K562 (cell line): ENCODE data around the gene PLPP4. TPM values are rescaled to one million over a fixed set of nuclear protein-coding genes. Genes with fewer than 3 reads are reported as not detected.

Source experiments
- ATAC-seq: fragments of 200-7000 bp; cut with Tn5 transposase; 3 replicates; pipeline ENCODE4 v1.9.1; 2020; ENCODE audit warnings: moderate library complexity
- BruUV-seq: library from RNA; stranded (reverse); fragments of 400-500 nt; replicated peaks from 2 replicates; lab custom pipeline; 2021; lab: Mats Ljungman, UMichigan
- CTCF ChIA-PET: fragments of 300-600 bp; formaldehyde crosslinking; extraction: SDS; loops from one replicate; lab custom pipeline; 2021; ENCODE audit warnings: low intra/inter-chr PET ratio; lab: Yijun Ruan, JAX
- POLR2A ChIA-PET: fragments of 300-600, 350-650 bp; sonication (Branson Sonifier 250); formaldehyde crosslinking; extraction: SDS; loops from one replicate; lab custom pipeline; 2021; ENCODE audit warnings: antibody characterized with exemption, inconsistent platforms; lab: Yijun Ruan, JAX
- DNase-seq, 4 experiments: peaks; one replicate each; pipeline versions ENCODE4 v3.0.0 to v3.0.0-alpha.2; 2011 to 2018; ENCODE audit warnings: low spot score in 3 of 4, mixed read lengths in 3 of 4; ENCODE audit errors: extremely low read depth in 1 of 4
- FAIRE-seq: peaks from 2 replicates; lab custom pipeline; 2011; peaks lifted over from hg19 to GRCh38; lab: Jason Lieb, UNC
- H2AFZ ChIP-seq: 2 replicates; pipeline ENCODE4 v1.6.0; 2011; ENCODE audit warnings: low read depth, low read length, control low read depth, inconsistent platforms
- H3K27ac ChIP-seq: fragments of 200-600 bp; 3 replicates; pipeline ENCODE4 v1.8.0; 2011; ENCODE audit warnings: low read depth, mild to moderate bottlenecking, control low read depth, inconsistent platforms, low read length, moderate library complexity, mixed read lengths; ENCODE audit errors: extremely low read depth
- H3K27me3 ChIP-seq, 2 experiments: fragments of 300-600 bp in 1 of 2; 2 replicates in 1 of 2; 3 replicates in 1 of 2; pipeline versions ENCODE4 v1.6.0 to v1.8.0; 2011; ENCODE audit warnings: inconsistent platforms in 2 of 2, low read length in 2 of 2, mild to moderate bottlenecking in 1 of 2, mixed read lengths in 1 of 2, moderate library complexity in 1 of 2; ENCODE audit not compliant: control insufficient read depth in 2 of 2, insufficient read depth in 2 of 2
- H3K36me3 ChIP-seq: fragments of 300-600 bp; 3 replicates; pipeline ENCODE4 v1.8.0; 2011; ENCODE audit warnings: mild to moderate bottlenecking, low read length, inconsistent platforms; ENCODE audit not compliant: control insufficient read depth, insufficient read depth
- H3K4me1 ChIP-seq, 2 experiments: fragments of 200-600 bp in 1 of 2; replicated peaks in 1 of 2; 2 replicates in 1 of 2; 3 replicates in 1 of 2; pipeline versions ENCODE4 v1.5.1 to v1.8.0; 2011; ENCODE audit warnings: inconsistent platforms in 2 of 2, low read length in 2 of 2, mild to moderate bottlenecking in 1 of 2, mixed read lengths in 1 of 2, moderate library complexity in 1 of 2; ENCODE audit not compliant: control insufficient read depth in 2 of 2, insufficient read depth in 2 of 2
- H3K4me2 ChIP-seq: 2 replicates; pipeline ENCODE4 v1.6.1; 2011; ENCODE audit warnings: low read length, control low read depth, inconsistent platforms, mixed read lengths; ENCODE audit not compliant: insufficient read depth
- H3K4me3 ChIP-seq: fragments of 200-600 bp; sonication (generic), shearing (Covaris generic); 2 replicates; pipeline ENCODE4 v1.5.1; 2016; ENCODE audit warnings: control low read depth, inconsistent platforms
- H3K79me2 ChIP-seq: fragments of 200-600 bp; 3 replicates; pipeline ENCODE4 v1.8.0; 2011; ENCODE audit warnings: low read length, inconsistent platforms; ENCODE audit not compliant: control insufficient read depth, insufficient read depth
- H3K9ac ChIP-seq, 2 experiments: 2 replicates each; pipeline versions ENCODE4 v1.6.0 to v1.6.1; 2011; ENCODE audit warnings: low read depth in 2 of 2, low read length in 2 of 2, control low read depth in 1 of 2, inconsistent platforms in 1 of 2, mild to moderate bottlenecking in 1 of 2, mixed read lengths in 1 of 2; ENCODE audit not compliant: insufficient read depth in 1 of 2
- H3K9me1 ChIP-seq: one replicate; pipeline ENCODE4 v1.6.0; 2011; ENCODE audit warnings: inconsistent platforms, mild to moderate bottlenecking, low read length, moderate library complexity; ENCODE audit not compliant: control insufficient read depth, insufficient read depth
- H3K9me3 ChIP-seq: replicated peaks from 2 replicates; pipeline ENCODE4 v1.5.1; 2011; ENCODE audit warnings: low read depth, low read length, inconsistent platforms; ENCODE audit not compliant: control insufficient read depth, insufficient read depth
- H4K20me1 ChIP-seq: replicated peaks from 2 replicates; pipeline ENCODE4 v1.6.1; 2011; ENCODE audit warnings: low read length, inconsistent platforms, mixed read lengths; ENCODE audit not compliant: control insufficient read depth, insufficient read depth
- MYC ChIP-seq, 2 experiments: fragments of 250-450 bp in 1 of 2; sonication (Bioruptor Pico) in 1 of 2; IDR thresholded peaks; 2 replicates each; pipeline versions ENCODE4 v1.5.1 to v1.6.1; 2012 to 2021; ENCODE audit warnings: low read depth in 2 of 2, borderline replicate concordance in 1 of 2, improper control_type of control experiment in 1 of 2, low read length in 1 of 2, mild to moderate bottlenecking in 1 of 2, moderate library complexity in 1 of 2
- NCOA2 ChIP-seq, 2 experiments: fragments of 450-650 bp; IDR thresholded peaks; 2 replicates each; pipeline ENCODE4 v1.6.1; 2018; ENCODE audit warnings: mild to moderate bottlenecking in 2 of 2, moderate library complexity in 1 of 2; ENCODE audit not compliant: partially characterized antibody in 2 of 2
- NFIX ChIP-seq: fragments of 250-450 bp; sonication (Bioruptor Pico); IDR thresholded peaks from 2 replicates; pipeline ENCODE4 v1.4.0; 2020; ENCODE audit warnings: low read depth, mild to moderate bottlenecking, moderate library complexity
- SREBF2 ChIP-seq: sonication (generic); formaldehyde crosslinking; IDR thresholded peaks from 2 replicates; pipeline ENCODE4 v1.4.0; 2020; ENCODE audit warnings: mild to moderate bottlenecking, missing genetic modification reagents
- SRSF1 ChIP-seq: fragments of 200-400 bp; formaldehyde crosslinking; IDR thresholded peaks from 2 replicates; pipeline ENCODE4 v1.6.1; 2017; ENCODE audit warnings: mild to moderate bottlenecking, low read depth, low read length, moderate library complexity
- ZNF57 ChIP-seq: fragments of 450-650 bp; formaldehyde crosslinking; IDR thresholded peaks from 2 replicates; pipeline ENCODE4 v1.4.0; 2020; ENCODE audit warnings: mild to moderate bottlenecking, moderate library complexity
- ZNF586 ChIP-seq: fragments of 450-650 bp; formaldehyde crosslinking; conservative IDR thresholded peaks from 2 replicates; pipeline ENCODE4 v1.4.0; 2020; ENCODE audit warnings: mild to moderate bottlenecking, moderate library complexity
- ZSCAN29 ChIP-seq: fragments of 450-650 bp; IDR thresholded peaks from 2 replicates; pipeline ENCODE4 v1.6.1; 2017
- WGBS: fragments of 100-300 bp; shearing (Covaris generic); methylation state at CpG from one replicate; pipeline ENCODE4 v1.1.6; 2016; ENCODE audit warnings: low coverage, mixed read lengths; ENCODE audit not compliant: insufficient coverage; ENCODE audit errors: missing lambda C conversion rate; 5-methylcytosine and 5-hydroxymethylcytosine counted together
- in situ Hi-C: fragments of 300-500 bp; cut with MboI; formaldehyde crosslinking; loops from 4 replicates; pipeline ENCODE4 v1.15.0; 2018; ENCODE audit warnings: inconsistent platforms, mixed read lengths
- intact Hi-C: fragments of 100-400 bp; cut with micrococcal nuclease; formaldehyde crosslinking; loops from 2 replicates; pipeline ENCODE4 v1.14.2; 2022
- polyA plus RNA-seq, 8 experiments: library from polyadenylated mRNA; depleted of rRNA in 4 of 8; stranded (reverse) in 5 of 8; unstranded in 3 of 8; fragments of >200 nt; fragmentation: Nextera tagmentation in 2 of 8; fragmentation: Illumina TruSeq in 1 of 8; extraction: Ambion mirVana in 2 of 8; extraction: Trizol in 1 of 8; gene quantifications; 2 replicates each; pipeline versions ENCODE4 v1.2.1 to v1.2.3, GENCODE V29; 2011 to 2014; ENCODE audit warnings: inconsistent platforms in 1 of 8, missing spikeins in 1 of 8
- total RNA-seq, 7 experiments: library from RNA; depleted of rRNA in 6 of 7; stranded (reverse); fragments of >200 nt in 6 of 7; fragmentation: Illumina TruSeq in 2 of 7; extraction: Trizol in 2 of 7; gene quantifications; 2 replicates each; pipeline versions ENCODE4 v1.2.1 to v1.2.3, GENCODE V29; 2011 to 2021; ENCODE audit warnings: low replicate concordance in 1 of 7

Gene PLPP4
- total and polyA plus RNA-seq, 9 of the 15 experiments (the other 6 are each of a cell fraction or from before 2014, with no cell fraction given): 0.08 TPM; not detected in 8

DNA sequence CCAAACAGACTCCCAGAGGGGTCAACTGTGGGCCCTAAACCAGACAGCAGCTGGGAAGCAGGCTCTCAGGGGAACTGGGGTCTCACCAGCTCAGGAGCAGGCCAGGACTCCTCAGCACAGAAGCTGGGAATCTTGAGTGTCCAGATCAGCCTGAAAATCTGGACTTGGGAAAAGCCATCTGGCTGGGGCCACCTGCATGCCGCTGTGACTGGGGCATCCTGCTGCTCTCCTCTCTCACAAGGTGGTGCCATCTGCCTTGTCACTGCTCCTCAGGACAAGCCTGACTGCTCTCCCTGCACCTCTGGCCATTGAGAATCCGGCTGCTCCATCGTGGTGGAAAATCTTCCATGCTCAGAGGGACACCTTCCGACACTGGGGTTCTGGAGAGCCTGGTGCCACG lies 141.4 kb downstream of the PLPP4 start:
- ChIA-PET POLR2A (no interaction called here), CTCF (no interaction called here)
- Histone ChIP-seq H3K4me1 (no peaks in the 10 kb centered on the region), H3K9me1 (no peaks in the 10 kb centered on the region), H2AFZ (no peak overlapping the region), H3K27ac (no peak overlapping the region), H3K4me2 (no peak overlapping the region), H3K79me2 (no peaks in the 10 kb centered on the region), H4K20me1 (no peaks in the 10 kb centered on the region), H3K27me3 (no peaks in the 10 kb centered on the region), H3K9ac (no peak overlapping the region), H3K9me3 (no peaks in the 10 kb centered on the region), H3K4me3 (no peak overlapping the region), H3K36me3 (no peaks in the 10 kb centered on the region)
- ATAC-seq (no peak), DNase-seq (no peak), FAIRE-seq (no peak)
- intact Hi-C loops (no loop called here), in situ Hi-C loops (no loop called here)
- TF ChIP-seq ZNF57 (no peak), ZNF586 (CRISPR knock-in tag) (no peak), SREBF2 (CRISPR knock-in tag) (no peak), MYC (IDR thresholded peaks at IDR 0.05; ENCODE audit: low read depth, low read length) (no peak), MYC (CRISPR knock-in tag; IDR thresholded peaks at IDR 0.05; ENCODE audit: borderline replicate concordance, low read depth) (no peak), SRSF1 (no peak), NFIX (CRISPR knock-in tag) (no peak), ZSCAN29 (no peak), NCOA2 (IDR thresholded peaks at IDR 0.05; ENCODE audit: partially characterized antibody in 2 of 2) (no peak)
- no TSS peak for BruUV-seq
- 0% methylated on average over 5 of the region's 5 CpGs for WGBS
